Stimulated activated CD4-positive, alpha-beta T cell treated with anti-CD3 and anti-CD28 coated beads, Interleukin-4, amount 100 ng/mL, for 24 hours (primary cell): ENCODE data around the gene SRGN.
"Not testable (repeated sequence)": the region's sequence is repeated elsewhere in the genome, so short reads cannot be mapped to it uniquely, and the experiment has no call there.

Experiments used
- DNase-seq: peaks from one replicate; pipeline ENCODE4 v3.0.0-alpha.2; 2020

Gene SRGN

GRCh38 chr10:69091143-69091651, 3.3 kb downstream of the SRGN start:
- no peak for DNase-seq

- DNase-seq, result peak; percentile 87
These were observed 5.3 kb downstream of the SRGN start for GRCh38 chr10:69092959-69093850.

GRCh38 chr10:69093933-69094332, 6.0 kb downstream of the SRGN start:
- no peak for DNase-seq

GRCh38 chr10:69096045-69096444, 8.1 kb downstream of the SRGN start:
- DNase-seq, result no peak

GRCh38 chr10:69097729-69098128, 9.8 kb downstream of the SRGN start:
- DNase-seq, result no peak

GRCh38 chr10:69100136-69100872, 12.4 kb downstream of the SRGN start:
- DNase-seq, result no peak

GRCh38 chr10:69101451-69102095, 13.7 kb downstream of the SRGN start:
- peak; percentile 16 for DNase-seq

- DNase-seq, result no peak
These were observed 14.5 kb downstream of the SRGN start for GRCh38 chr10:69102440-69102839.

GRCh38 chr10:69103784-69104183, 15.9 kb downstream of the SRGN start:
- no peak for DNase-seq

- DNase-seq, result no peak
These were observed 17.3 kb downstream of the SRGN start for GRCh38 chr10:69104994-69105790.

GRCh38 chr10:69107176-69107490, 19.2 kb downstream of the SRGN start:
- no peak for DNase-seq

GRCh38 chr10:69107699-69108098, 19.8 kb downstream of the SRGN start:
- no peak for DNase-seq

GRCh38 chr10:69119896-69120295, 32.0 kb downstream of the SRGN start:
- no peak for DNase-seq

GRCh38 chr10:69123306-69123746, 35.4 kb downstream of the SRGN start:
- DNase-seq, result no peak

- DNase-seq, result peak; percentile 99
These were observed 36.1 kb downstream of the SRGN start, which contains the start of gene VPS26A for GRCh38 chr10:69123747-69124562. Gene VPS26A, plus strand, starts transcription at chr10:69124178. Its CDS starts 100 bp downstream, at chr10:69124278.

- DNase-seq, result peak; percentile 53
These were observed 36.8 kb downstream of the SRGN start for GRCh38 chr10:69124563-69125268.

- DNase-seq, result no peak
These were observed 37.7 kb downstream of the SRGN start for GRCh38 chr10:69125554-69125953.

GRCh38 chr10:69130251-69130650, 42.3 kb downstream of the SRGN start:
- no peak for DNase-seq

GRCh38 chr10:69139961-69140360, 52.1 kb downstream of the SRGN start:
- DNase-seq, result no peak

GRCh38 chr10:69141304-69141703, 53.4 kb downstream of the SRGN start:
- DNase-seq, result no peak

GRCh38 chr10:69142074-69142473, 54.2 kb downstream of the SRGN start:
- not testable (repeated sequence) for DNase-seq
